ENCODE data around the gene ACTR3. TPM values are rescaled to one million over a fixed set of nuclear protein-coding genes. Genes with fewer than 3 reads are reported as not detected.

Gene ACTR3
- polyA plus RNA-seq, 1 donor from 2014 or later, result 255 TPM

DNA sequence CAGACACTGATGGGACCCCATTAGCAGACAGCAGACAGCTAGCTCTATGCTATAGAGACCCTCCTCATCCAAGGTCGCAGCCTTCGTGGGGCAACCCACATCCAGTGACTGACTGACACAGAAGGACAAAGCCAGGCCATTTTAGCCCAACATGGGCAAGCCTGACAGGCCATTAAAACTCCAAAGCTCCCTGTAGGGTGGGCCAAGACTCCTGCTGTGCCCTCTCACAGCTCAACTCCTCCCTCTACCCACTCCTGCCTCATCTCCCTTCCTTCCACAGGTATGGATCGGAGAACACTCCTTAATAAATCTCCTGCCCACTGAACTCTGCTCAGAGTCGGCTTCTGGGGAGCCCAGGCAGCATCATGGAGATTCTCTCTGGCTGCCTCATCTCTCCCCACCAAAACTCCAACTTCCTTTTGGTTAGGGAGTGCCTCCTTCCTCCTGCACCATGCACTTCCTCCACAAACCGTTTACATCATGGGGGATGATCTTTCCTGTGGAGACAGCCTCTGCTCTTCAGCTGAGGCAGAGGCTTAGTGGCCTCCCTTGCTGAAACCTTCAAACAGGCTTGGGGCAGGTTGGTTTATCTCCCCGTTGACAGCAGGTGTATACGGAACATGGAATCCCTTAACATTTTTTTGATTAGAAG is 86.5 kb downstream of the ACTR3 start:
- no peaks in the 10 kb centered on the region for H3K9me2 ChIP-seq (ENCODE audit: insufficient read depth, low read length)
- H3K4me3 ChIP-seq (ENCODE audit: low read length), result no peak overlapping the region
- no peaks in the 10 kb centered on the region for H3K79me2 ChIP-seq (replicated peaks; ENCODE audit: insufficient read depth, low read length)
- no peaks in the 10 kb centered on the region for H3K27me3 ChIP-seq (ENCODE audit: insufficient read depth, low read depth, low read length)
- no peaks in the 10 kb centered on the region for H3F3A ChIP-seq (ENCODE audit: insufficient read depth, low read length, poor library complexity, severe bottlenecking)
- H3K9ac ChIP-seq (ENCODE audit: low read length), result no peak overlapping the region
- H3K27ac ChIP-seq (ENCODE audit: low read length), result no peak overlapping the region
- no peak overlapping the region for H2AFZ ChIP-seq (ENCODE audit: low read depth, low read length)
- no peaks in the 10 kb centered on the region for H4K20me1 ChIP-seq (ENCODE audit: insufficient read depth)
- no peaks in the 10 kb centered on the region for H3K36me3 ChIP-seq (ENCODE audit: insufficient read depth, low read length)
- no peak for TF ChIP-seq EP300 (conservative IDR thresholded peaks at IDR 0.05; ENCODE audit: poor library complexity, severe bottlenecking)
- TF ChIP-seq, protein P1, sequence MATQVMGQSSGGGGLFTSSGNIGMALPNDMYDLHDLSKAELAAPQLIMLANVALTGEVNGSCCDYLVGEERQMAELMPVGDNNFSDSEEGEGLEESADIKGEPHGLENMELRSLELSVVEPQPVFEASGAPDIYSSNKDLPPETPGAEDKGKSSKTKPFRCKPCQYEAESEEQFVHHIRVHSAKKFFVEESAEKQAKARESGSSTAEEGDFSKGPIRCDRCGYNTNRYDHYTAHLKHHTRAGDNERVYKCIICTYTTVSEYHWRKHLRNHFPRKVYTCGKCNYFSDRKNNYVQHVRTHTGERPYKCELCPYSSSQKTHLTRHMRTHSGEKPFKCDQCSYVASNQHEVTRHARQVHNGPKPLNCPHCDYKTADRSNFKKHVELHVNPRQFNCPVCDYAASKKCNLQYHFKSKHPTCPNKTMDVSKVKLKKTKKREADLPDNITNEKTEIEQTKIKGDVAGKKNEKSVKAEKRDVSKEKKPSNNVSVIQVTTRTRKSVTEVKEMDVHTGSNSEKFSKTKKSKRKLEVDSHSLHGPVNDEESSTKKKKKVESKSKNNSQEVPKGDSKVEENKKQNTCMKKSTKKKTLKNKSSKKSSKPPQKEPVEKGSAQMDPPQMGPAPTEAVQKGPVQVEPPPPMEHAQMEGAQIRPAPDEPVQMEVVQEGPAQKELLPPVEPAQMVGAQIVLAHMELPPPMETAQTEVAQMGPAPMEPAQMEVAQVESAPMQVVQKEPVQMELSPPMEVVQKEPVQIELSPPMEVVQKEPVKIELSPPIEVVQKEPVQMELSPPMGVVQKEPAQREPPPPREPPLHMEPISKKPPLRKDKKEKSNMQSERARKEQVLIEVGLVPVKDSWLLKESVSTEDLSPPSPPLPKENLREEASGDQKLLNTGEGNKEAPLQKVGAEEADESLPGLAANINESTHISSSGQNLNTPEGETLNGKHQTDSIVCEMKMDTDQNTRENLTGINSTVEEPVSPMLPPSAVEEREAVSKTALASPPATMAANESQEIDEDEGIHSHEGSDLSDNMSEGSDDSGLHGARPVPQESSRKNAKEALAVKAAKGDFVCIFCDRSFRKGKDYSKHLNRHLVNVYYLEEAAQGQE (IDR thresholded peaks at IDR 0.05; ENCODE audit: borderline replicate concordance), result no peak
- TF ChIP-seq RAD21 (conservative IDR thresholded peaks at IDR 0.05), result no peak
- no peak for TF ChIP-seq CTCF (IDR thresholded peaks at IDR 0.05; ENCODE audit: poor library complexity, severe bottlenecking)
- no peak for TF ChIP-seq POLR2AphosphoS5 (IDR thresholded peaks at IDR 0.05)
- TF ChIP-seq MXI1 (conservative IDR thresholded peaks at IDR 0.05; ENCODE audit: poor library complexity, severe bottlenecking), result no peak
- no peak for TF ChIP-seq SMC3 (conservative IDR thresholded peaks at IDR 0.05; ENCODE audit: poor library complexity)
- TF ChIP-seq TAF1 (IDR thresholded peaks at IDR 0.05; ENCODE audit: low read depth), result no peak
- no peak for TF ChIP-seq EZH2 (IDR thresholded peaks at IDR 0.05; ENCODE audit: borderline replicate concordance, insufficient read depth, low read length, poor library complexity, severe bottlenecking)
- no peak overlapping the region for H3K4me2 ChIP-seq (ENCODE audit: low read length)
- no peaks in the 10 kb centered on the region for H3K9me3 ChIP-seq (ENCODE audit: low read length)

- Histone ChIP-seq H3K9ac (ENCODE audit: low read length) (no peak overlapping the region), H3K4me2 (ENCODE audit: low read length) (no peak overlapping the region)
- TF ChIP-seq, protein P1 (IDR thresholded peaks at IDR 0.05; ENCODE audit: borderline replicate concordance), result no peak
- TF ChIP-seq RAD21 (conservative IDR thresholded peaks at IDR 0.05), result no peak
- no peak for TF ChIP-seq SMC3 (conservative IDR thresholded peaks at IDR 0.05; ENCODE audit: poor library complexity)
- no peak for TF ChIP-seq EP300 (conservative IDR thresholded peaks at IDR 0.05; ENCODE audit: poor library complexity, severe bottlenecking)
- no peak for TF ChIP-seq EZH2 (IDR thresholded peaks at IDR 0.05; ENCODE audit: borderline replicate concordance, insufficient read depth, low read length, poor library complexity, severe bottlenecking)
- no peak for TF ChIP-seq POLR2AphosphoS5 (IDR thresholded peaks at IDR 0.05)
- no peak for TF ChIP-seq TAF1 (IDR thresholded peaks at IDR 0.05; ENCODE audit: low read depth)
- no peak for TF ChIP-seq CTCF (IDR thresholded peaks at IDR 0.05; ENCODE audit: poor library complexity, severe bottlenecking)
- no peak for TF ChIP-seq MXI1 (conservative IDR thresholded peaks at IDR 0.05; ENCODE audit: poor library complexity, severe bottlenecking)
Measured at GRCh38 chr2:113977060-113977659, 87.3 kb downstream of the ACTR3 start.

More at GRCh38 chr2:113977060-113977659, 87.3 kb downstream of the ACTR3 start:
- H3K79me2 ChIP-seq (replicated peaks; ENCODE audit: insufficient read depth, low read length), result no peaks in the 10 kb centered on the region
- H3K9me2 ChIP-seq (ENCODE audit: insufficient read depth, low read length), result no peaks in the 10 kb centered on the region
- no peak overlapping the region for H3K27ac ChIP-seq (ENCODE audit: low read length)
- H2AFZ ChIP-seq (ENCODE audit: low read depth, low read length), result no peak overlapping the region
- no peaks in the 10 kb centered on the region for H3K9me3 ChIP-seq (ENCODE audit: low read length)
- H3K36me3 ChIP-seq (ENCODE audit: insufficient read depth, low read length), result no peaks in the 10 kb centered on the region
- no peaks in the 10 kb centered on the region for H4K20me1 ChIP-seq (ENCODE audit: insufficient read depth)
- H3K4me3 ChIP-seq (ENCODE audit: low read length), result no peak overlapping the region
- no peaks in the 10 kb centered on the region for H3K27me3 ChIP-seq (ENCODE audit: insufficient read depth, low read depth, low read length)
- no peaks in the 10 kb centered on the region for H3F3A ChIP-seq (ENCODE audit: insufficient read depth, low read length, poor library complexity, severe bottlenecking)

All from neural cell (in vitro differentiated cells).